ENCODE data around the gene ANKRD11.

GRCh38 chr16:89449726-89450335 is 40.5 kb downstream of the ANKRD11 start:
- TF ChIP-seq CTCF (IDR thresholded peaks at IDR 0.05), result no peak
- no peak for TF ChIP-seq POLR2A (IDR thresholded peaks at IDR 0.05)
